Spleen (tissue), 7 donors: ENCODE data around the gene ATP5PO.

Experiments
- POLR2A ChIP-seq, 3 donors: fragments of 450-650 bp; IDR thresholded peaks; one replicate each; pipeline ENCODE4 v1.5.1; 2017; ENCODE audit warnings: antibody characterized with exemption in 3 of 3, mild to moderate bottlenecking in 1 of 3
- POLR2AphosphoS5 ChIP-seq, 3 donors: sonication (generic); formaldehyde crosslinking; IDR thresholded peaks; one replicate each; pipeline ENCODE4 v1.5.1; 2017; ENCODE audit warnings: antibody characterized with exemption in 3 of 3
- TF ChIP-seq, protein P1 (sequence below), 11 experiments: fragments of 200-600 bp in 7 of 11; fragments of 450-650 bp in 4 of 11; sonication (generic) in 4 of 11; IDR thresholded peaks in 8 of 11; conservative IDR thresholded peaks in 3 of 11; 1 replicate in 7 of 11; 2 replicates in 4 of 11; pipeline versions ENCODE4 v1.4.0 to v1.8.0; 2016 to 2021; ENCODE audit warnings: antibody characterized with exemption in 11 of 11, inconsistent platforms in 4 of 11, mild to moderate bottlenecking in 1 of 11
- donor health status: DM: no; HTN: no; CAD: no; lungs with moderate emphysema.
- donor health status: DM: no; HTN: no; CAD: no.
- donor health status: DM: no; HTN: no; CAD: no.

DNA sequence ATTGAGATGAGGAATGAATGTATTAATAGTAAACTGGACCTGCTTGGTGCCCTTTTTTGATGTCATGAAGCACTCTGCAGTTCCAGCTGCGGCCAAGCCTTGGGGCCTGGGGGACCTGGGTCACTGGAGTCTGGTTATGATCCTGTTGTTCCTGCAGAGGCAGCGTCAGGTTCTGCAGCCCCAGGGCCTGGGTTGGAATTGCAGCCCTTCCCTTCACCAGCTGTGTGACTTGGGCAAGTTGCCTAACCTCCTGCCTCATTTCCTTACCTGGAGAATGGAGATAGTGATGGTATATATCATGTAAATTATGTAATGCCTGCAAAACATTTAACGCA, 9.1 kb upstream of the ATP5PO start:
- TF ChIP-seq, protein P1, sequence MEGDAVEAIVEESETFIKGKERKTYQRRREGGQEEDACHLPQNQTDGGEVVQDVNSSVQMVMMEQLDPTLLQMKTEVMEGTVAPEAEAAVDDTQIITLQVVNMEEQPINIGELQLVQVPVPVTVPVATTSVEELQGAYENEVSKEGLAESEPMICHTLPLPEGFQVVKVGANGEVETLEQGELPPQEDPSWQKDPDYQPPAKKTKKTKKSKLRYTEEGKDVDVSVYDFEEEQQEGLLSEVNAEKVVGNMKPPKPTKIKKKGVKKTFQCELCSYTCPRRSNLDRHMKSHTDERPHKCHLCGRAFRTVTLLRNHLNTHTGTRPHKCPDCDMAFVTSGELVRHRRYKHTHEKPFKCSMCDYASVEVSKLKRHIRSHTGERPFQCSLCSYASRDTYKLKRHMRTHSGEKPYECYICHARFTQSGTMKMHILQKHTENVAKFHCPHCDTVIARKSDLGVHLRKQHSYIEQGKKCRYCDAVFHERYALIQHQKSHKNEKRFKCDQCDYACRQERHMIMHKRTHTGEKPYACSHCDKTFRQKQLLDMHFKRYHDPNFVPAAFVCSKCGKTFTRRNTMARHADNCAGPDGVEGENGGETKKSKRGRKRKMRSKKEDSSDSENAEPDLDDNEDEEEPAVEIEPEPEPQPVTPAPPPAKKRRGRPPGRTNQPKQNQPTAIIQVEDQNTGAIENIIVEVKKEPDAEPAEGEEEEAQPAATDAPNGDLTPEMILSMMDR (IDR thresholded peaks at IDR 0.05 in 8 of 11, conservative IDR thresholded peaks at IDR 0.05 in 3 of 11) = no peak
- no peak for TF ChIP-seq POLR2AphosphoS5 (IDR thresholded peaks at IDR 0.05)
- TF ChIP-seq POLR2A (IDR thresholded peaks at IDR 0.05) = no peak
